GM12878 (cell line): ENCODE measurements around the gene GAL.

Experiments
- CTCF ChIP-seq, 3 experiments: IDR thresholded peaks in 2 of 3; conservative IDR thresholded peaks in 1 of 3; 2 replicates each; pipeline ENCODE4 v1.5.1; 2011; ENCODE audit warnings: low read depth in 3 of 3, low read length in 3 of 3, mild to moderate bottlenecking in 3 of 3, control low read depth in 2 of 3, moderate library complexity in 2 of 3, inconsistent platforms in 1 of 3, mixed read lengths in 1 of 3; ENCODE audit not compliant: control insufficient read depth in 2 of 3, insufficient read depth in 1 of 3; ENCODE audit errors: extremely low read depth in 1 of 3
- ESRRA ChIP-seq: IDR thresholded peaks from 2 replicates; pipeline ENCODE4 v1.6.1; 2012; ENCODE audit warnings: mild to moderate bottlenecking, low read length, improper control_type of control experiment
- EZH2 ChIP-seq: IDR thresholded peaks from 2 replicates; pipeline ENCODE4 v1.6.1; 2012; ENCODE audit warnings: low read depth, mild to moderate bottlenecking, control low read depth, inconsistent platforms, low read length, borderline replicate concordance; ENCODE audit not compliant: control insufficient read depth
- GABPA ChIP-seq: IDR thresholded peaks from 2 replicates; pipeline ENCODE4 v1.6.1; 2014; ENCODE audit warnings: antibody characterized with exemption, low read depth, mild to moderate bottlenecking, inconsistent platforms
- KDM1A ChIP-seq: fragments of 200-600 bp; sonication (generic); IDR thresholded peaks from 2 replicates; pipeline ENCODE4 v1.6.1; 2016; ENCODE audit warnings: borderline replicate concordance
- NR2C2 ChIP-seq: IDR thresholded peaks from 2 replicates; pipeline ENCODE4 v1.6.1; 2011; ENCODE audit warnings: borderline replicate concordance, low read depth; ENCODE audit not compliant: control insufficient read depth, insufficient read length
- POLR2A ChIP-seq: IDR thresholded peaks from 2 replicates; pipeline ENCODE4 v1.6.1; 2011; ENCODE audit warnings: low read depth, mild to moderate bottlenecking, low read length
- POLR2AphosphoS5 ChIP-seq: IDR thresholded peaks from 2 replicates; pipeline ENCODE4 v1.6.1; 2011; ENCODE audit warnings: mild to moderate bottlenecking, low read length, inconsistent platforms
- RB1 ChIP-seq: fragments of 450-650 bp; formaldehyde crosslinking; IDR thresholded peaks from 2 replicates; pipeline ENCODE4 v1.6.1; 2017; ENCODE audit warnings: mild to moderate bottlenecking, borderline replicate concordance
- SP1 ChIP-seq: IDR thresholded peaks from one replicate; pipeline ENCODE4 v1.6.1; 2011; ENCODE audit warnings: low read depth, low read length
- SUPT20H ChIP-seq: IDR thresholded peaks from 2 replicates; pipeline ENCODE4 v1.6.1; 2011; ENCODE audit warnings: low read depth, mild to moderate bottlenecking, low read length, moderate library complexity, borderline replicate concordance; ENCODE audit not compliant: control insufficient read depth
- ZNF592 ChIP-seq: fragments of 450-650 bp; IDR thresholded peaks from 2 replicates; pipeline ENCODE4 v1.6.1; 2017; ENCODE audit warnings: mild to moderate bottlenecking, moderate library complexity
- TF ChIP-seq, protein P1 (sequence below): fragments of 450-650 bp; IDR thresholded peaks from 2 replicates; pipeline ENCODE4 v1.6.1; 2016; ENCODE audit warnings: mild to moderate bottlenecking

- TF ChIP-seq, protein P1, sequence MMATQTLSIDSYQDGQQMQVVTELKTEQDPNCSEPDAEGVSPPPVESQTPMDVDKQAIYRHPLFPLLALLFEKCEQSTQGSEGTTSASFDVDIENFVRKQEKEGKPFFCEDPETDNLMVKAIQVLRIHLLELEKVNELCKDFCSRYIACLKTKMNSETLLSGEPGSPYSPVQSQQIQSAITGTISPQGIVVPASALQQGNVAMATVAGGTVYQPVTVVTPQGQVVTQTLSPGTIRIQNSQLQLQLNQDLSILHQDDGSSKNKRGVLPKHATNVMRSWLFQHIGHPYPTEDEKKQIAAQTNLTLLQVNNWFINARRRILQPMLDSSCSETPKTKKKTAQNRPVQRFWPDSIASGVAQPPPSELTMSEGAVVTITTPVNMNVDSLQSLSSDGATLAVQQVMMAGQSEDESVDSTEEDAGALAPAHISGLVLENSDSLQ, result no peak
- TF ChIP-seq SP1 (no peak), POLR2AphosphoS5 (no peak), CTCF (IDR thresholded peaks at IDR 0.05 in 2 of 3, conservative IDR thresholded peaks at IDR 0.05 in 1 of 3; ENCODE audit: control insufficient read depth in 2 of 3, extremely low read depth in 1 of 3, insufficient read depth in 1 of 3, low read depth in 3 of 3, low read length in 3 of 3) (no peak), SUPT20H (no peak), RB1 (no peak), NR2C2 (no peak), KDM1A (no peak), GABPA (no peak), ESRRA (no peak), POLR2A (no peak), ZNF592 (no peak), EZH2 (no peak)
These were observed 32.9 kb upstream of the GAL start for GRCh38 chr11:68651208-68651984.
